EH (cell line): ENCODE results near the gene TCF19.
"Not testable (repeated sequence)": the region's sequence is repeated elsewhere in the genome, so short reads cannot be mapped to it uniquely, and the experiment has no call there.

Experiments
- DNase-seq: peaks from one replicate; pipeline ENCODE4 v3.0.0-alpha.2; 2015; ENCODE audit warnings: low read depth

TCF19 gene

DNA sequence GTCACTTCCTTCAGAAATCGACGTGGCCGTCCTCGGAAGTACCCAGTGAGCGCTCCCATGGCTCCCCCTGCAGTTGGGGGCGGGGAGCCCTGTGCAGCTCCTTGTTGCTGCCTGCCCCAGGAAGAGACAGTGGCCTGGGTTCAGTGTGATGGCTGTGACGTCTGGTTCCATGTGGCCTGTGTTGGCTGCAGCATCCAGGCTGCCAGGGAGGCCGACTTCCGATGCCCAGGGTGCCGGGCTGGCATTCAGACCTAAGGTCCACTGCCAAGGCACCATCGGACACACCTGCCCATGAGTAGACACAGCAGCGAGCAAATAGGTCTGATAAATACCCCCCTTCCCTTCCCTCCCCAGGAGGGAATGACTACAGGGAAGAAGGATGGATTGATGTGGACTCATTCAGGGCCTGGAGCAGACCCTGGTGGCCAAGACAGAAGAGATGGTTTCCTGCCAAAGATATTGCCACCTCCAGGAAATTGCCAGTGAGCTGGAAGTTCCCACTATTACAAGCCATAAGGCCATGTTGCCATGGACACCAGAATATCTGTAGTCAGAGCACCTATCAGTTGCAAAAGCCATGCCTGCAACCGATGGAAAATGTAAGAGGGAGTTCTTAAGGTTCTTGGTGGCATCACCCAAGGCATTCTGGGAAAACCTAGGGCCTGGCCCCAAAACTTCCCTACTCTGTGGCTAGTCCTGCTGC, 4.2 kb downstream of the TCF19 start:
- no peak for DNase-seq

DNA sequence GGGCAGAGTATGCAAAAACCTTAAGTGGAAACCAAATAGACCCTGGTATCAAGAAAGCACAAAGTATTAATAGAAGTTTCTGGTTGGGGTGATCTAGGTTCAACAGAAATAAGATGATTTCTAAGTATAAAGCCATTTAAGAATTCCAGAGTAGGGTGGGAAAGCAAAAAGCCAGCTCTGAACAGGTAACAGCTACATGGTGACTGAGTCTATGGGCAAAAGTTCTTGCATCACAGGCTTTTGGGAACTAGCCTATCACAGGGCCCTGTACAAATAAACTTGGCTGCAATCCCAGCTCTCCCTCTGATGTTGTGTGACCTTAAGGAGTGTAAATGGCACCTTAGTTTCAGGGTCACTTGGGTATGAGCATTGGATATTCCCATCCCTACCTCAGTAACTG, 5.5 kb downstream of the TCF19 start:
- no peak for DNase-seq

DNA sequence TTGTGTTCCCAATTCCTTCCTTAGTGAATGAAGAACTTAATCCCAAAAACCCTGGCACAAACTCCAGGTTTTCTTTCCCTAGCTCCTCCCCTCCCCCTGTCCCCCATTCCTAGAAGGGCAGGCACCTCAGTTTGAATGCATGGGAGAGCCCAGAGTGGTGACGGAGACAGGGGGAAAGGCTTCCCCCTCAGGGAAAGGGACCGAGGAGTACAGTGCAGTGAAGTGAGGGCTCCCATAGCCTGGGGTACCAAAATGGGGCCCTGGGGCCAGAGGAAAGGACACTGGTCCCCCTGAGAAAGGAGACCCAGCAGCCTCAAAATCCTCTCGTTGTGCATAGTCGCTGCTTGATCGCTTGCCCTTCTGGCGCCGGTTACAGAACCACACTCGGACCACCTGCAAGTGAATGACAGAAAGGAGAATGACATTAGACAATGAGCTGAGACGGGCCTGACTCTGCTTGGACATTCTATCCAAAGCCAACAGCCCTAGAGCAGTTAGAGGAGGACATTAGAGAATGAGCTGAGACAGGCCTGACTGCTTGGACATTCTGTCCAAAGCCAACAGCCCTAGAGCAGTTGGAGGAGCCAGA, 6.2 kb downstream of the TCF19 start:
- DNase-seq, result not testable (repeated sequence)

DNA sequence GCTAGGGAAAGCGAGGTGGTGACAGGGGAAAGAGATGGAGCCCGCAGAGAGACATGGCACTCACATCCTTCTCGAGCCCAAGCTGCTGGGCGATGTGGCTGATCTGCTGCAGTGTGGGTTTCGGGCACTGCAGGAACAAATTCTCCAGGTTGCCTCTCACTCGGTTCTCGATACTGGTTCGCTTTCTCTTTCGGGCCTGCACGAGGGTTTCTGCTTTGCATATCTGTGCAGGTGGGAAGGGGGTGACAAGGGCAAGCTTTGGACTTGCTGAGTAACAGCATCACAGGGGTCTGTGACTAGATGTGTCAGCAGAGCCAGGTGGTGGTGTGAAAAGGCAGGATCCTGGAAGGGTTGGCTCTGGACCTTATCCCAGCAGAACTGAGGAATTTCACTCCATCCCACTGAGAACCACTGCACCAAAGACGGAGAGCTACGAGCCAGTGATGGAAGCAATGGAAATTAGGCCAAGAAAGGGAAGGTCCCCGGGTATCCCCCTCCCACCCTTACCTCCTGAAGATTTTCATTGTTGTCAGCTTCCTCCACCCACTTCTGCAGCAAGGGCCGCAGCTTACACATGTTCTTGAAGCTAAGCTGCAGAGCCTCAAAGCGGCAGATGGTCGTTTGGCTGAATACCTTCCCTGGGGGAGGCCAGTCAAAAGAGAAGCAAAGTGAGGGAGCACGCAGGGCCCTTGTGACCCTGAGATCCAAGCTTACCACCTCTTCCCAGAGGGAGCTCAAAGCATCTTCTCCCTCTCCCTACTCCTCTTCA, 6.9 kb downstream of the TCF19 start:
- DNase-seq, result not testable (repeated sequence)

- no peak for DNase-seq
These were observed 7.6 kb downstream of the TCF19 start for GRCh38 chr6:31165986-31166385.

GRCh38 chr6:31168606-31169005, 10.2 kb downstream of the TCF19 start:
- no peak for DNase-seq

- DNase-seq, result peak; percentile 11
These were observed 10.9 kb downstream of the TCF19 start for GRCh38 chr6:31169123-31169857.

GRCh38 chr6:31169858-31170599, 11.6 kb downstream of the TCF19 start:
- DNase-seq, result not testable (repeated sequence)

DNA sequence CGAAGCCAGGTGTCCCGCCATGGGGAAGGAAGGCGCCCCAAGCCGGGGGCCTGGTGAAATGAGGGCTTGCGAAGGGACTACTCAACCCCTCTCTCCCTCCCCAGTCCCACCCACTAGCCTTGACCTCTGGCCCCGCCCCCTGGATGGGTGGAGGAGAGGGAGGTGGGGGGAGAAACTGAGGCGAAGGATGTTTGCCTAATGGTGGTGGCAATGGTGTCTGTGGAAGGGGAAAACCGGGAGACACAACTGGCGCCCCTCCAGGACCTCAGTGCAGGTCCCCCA, 12.2 kb downstream of the TCF19 start, which contains the start of gene POU5F1:
TSS of gene POU5F1 (minus strand) at position 83 of the 282 bp plus-strand sequence. CDS start at position 21, 62 bp downstream.
- DNase-seq, result no peak

GRCh38 chr6:31170987-31171671, 12.7 kb downstream of the TCF19 start:
- no peak for DNase-seq

DNA sequence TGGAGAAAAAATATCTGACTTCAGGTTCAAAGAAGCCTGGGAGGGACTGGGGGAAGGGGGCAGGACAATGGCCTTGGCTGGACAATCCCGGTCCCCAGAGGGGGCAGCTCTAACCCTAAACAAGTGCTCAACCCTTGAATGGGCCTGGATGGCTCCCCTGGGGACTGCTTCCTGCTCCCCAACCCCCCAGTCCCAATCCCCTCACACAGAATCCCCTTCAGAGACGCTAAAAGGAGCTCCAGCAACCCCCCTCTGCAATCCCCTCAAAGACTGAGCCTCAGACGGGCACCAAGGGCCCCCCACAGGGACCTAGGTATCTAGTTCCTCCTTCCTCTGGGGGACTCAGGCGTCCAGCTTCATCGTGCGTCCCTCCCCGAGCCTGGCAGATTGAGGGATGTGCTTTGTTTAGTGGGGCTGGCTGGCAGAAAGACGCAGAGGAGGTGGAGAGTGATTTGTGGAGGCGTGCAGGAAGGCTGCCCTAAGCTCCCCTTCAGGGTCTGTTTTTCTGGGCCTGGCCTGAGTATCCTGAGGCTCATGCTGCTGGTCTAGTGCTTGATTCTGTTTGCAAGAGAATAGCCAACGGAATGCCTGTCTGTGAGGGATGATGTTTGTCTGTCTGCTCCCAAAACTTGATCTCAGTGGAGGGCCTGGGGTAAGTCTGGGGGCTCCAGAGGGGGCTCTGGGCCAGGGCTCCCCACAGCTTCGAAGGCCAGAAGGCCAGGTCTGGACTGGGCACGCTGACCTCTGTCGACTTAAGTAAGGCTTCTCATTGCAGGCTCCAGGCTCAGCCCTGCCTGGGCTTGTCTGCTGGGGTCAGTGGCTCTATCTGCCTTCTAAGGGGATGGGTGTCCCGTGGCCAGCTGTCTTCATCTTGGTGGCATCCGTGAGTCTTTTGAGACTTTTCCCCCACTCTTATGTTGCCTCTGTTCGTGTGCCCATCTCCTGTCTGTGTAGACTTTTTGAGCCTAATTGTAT, 13.8 kb downstream of the TCF19 start:
- no peak for DNase-seq

DNA sequence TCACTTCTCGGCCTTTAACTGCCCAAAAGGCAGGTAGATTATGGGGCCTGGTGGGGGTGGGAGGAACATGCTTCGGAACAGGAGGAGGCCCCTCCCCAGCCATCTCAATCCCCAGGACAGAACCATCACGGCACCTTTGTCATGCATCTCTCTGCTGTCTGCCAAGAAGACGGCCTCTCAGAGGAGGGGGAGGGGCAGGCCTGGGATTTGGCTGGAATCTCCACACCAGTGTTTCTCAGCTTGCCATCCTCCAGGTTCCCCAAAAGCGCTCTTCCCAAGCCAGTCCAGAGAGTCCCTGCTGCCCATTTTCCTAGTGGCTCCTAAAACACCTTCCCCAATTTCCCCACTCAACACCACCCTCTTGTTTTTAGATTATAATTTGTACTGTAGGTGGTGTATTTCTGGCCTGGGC, 14.6 kb downstream of the TCF19 start:
- DNase-seq, result no peak

GRCh38 chr6:31173406-31173805, 15.0 kb downstream of the TCF19 start:
- peak; percentile 10 for DNase-seq

GRCh38 chr6:31174378-31174777, 16.0 kb downstream of the TCF19 start:
- no peak for DNase-seq

DNA sequence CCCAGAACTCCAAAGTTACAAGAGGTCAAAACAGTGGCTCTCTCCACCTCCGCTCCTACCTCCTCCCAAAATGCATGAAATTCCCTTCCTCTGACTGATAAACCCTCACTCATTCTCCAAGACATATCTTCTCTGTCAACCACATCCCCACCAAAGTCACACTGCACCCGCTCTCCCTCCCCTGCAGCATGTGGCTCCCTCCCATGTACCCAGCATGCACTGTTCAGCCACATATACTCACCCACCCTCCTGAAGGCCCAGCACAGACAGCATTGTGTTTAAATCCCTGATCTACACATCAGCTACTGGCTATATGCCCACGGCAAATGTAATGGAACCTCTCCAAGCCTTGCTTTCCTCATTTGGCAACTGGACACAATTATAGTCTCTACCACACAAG, 17.6 kb downstream of the TCF19 start:
- peak; percentile 92 for DNase-seq

DNA sequence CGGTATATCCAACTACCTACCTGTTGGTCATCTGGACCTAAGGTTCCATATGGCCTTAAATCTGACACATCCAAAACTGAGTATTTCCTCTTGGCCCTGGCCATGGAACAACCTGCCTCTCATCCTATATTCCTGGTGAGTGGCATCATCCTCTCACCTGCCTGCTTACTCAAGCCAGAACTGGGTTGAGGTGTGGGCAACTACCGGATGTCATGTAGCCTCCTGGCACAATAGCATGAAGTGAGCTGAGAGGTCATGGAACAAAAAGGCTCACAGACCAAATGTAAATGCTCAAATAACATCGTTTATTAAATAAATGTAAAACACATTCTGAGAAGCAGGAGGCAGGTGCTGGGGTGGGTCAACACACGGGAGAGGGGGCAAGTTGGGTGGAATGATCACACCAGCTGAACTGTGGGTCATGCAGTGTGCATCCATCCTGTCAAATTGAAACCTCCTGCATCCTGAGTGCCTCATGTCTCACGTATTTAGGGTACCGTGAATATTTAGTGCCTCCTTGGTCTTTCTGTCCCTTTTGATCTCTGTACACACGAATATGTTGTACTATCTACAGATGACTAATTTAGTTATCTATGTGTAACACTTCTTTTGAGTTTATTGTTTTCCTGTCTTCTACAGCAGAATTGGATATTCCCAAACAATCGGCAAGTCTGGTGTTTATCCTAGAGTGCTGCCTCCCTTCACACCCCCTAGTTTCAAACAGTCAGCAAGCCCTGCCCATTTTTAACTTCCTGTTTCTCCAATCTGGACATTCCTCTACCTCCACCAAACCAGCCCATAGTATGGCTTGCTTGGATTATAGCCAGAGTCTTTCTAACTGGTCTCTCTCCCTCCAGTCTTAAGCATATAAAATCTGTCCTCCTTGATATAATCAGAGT, 20.0 kb downstream of the TCF19 start:
- peak; percentile 58 for DNase-seq

GRCh38 chr6:31179042-31179386, 20.6 kb downstream of the TCF19 start:
- DNase-seq, result no peak

DNA sequence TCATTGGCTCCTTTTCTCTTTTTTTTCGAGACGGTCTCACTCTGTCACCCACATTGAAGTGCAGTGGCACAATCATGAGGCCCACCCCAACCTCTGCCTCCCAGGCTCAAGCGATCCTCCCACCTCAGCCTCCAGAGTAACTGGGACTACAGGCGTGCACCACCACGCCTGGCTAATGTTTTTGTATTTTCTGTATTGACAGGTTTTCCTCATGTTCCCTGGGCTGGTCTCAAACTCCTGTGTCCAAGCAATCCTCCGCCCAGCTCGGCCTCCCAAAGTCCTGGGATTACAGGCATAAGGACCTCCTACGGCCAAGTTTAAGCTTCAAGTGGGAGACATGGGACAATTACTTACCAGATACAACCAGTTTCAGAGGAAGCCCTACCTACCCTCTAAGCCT, 21.5 kb downstream of the TCF19 start:
- DNase-seq, result no peak

GRCh38 chr6:31180500-31180899, 22.1 kb downstream of the TCF19 start:
- DNase-seq, result peak; percentile 87
